Spleen (tissue), 11 donors: Measurements from ENCODE around the gene ELFN1. TPM values are rescaled to one million over a fixed set of nuclear protein-coding genes. Genes with fewer than 3 reads are reported as not detected.

ENCODE experiments used
- DNase-seq: peaks from one replicate; pipeline ENCODE4 v3.0.0-alpha.2; 2020
- H3K27ac ChIP-seq, 8 donors: fragments of 200-600 bp; sonication (generic) in 7 of 8; 1 replicate in 4 of 8; 2 replicates in 4 of 8; pipeline versions ENCODE4 v1.5.0 to v1.8.0; 2016 to 2021; ENCODE audit warnings: inconsistent platforms in 4 of 8, mild to moderate bottlenecking in 4 of 8, moderate library complexity in 1 of 8
- H3K27me3 ChIP-seq, 7 donors: fragments of 200-600 bp; sonication (generic) in 6 of 7; replicated peaks in 1 of 7; 1 replicate in 4 of 7; 2 replicates in 3 of 7; pipeline versions ENCODE4 v1.5.0 to v1.8.0; 2016 to 2021; ENCODE audit warnings: inconsistent platforms in 3 of 7, mild to moderate bottlenecking in 1 of 7
- H3K36me3 ChIP-seq, 6 donors: fragments of 200-600 bp; sonication (generic) in 5 of 6; 1 replicate in 4 of 6; 2 replicates in 2 of 6; pipeline versions ENCODE4 v1.5.0 to v1.8.0; 2016 to 2021; ENCODE audit warnings: inconsistent platforms in 2 of 6
- H3K4me1 ChIP-seq, 6 donors: fragments of 200-600 bp; sonication (generic) in 5 of 6; 1 replicate in 3 of 6; 2 replicates in 3 of 6; pipeline versions ENCODE4 v1.5.0 to v1.8.0; 2016 to 2021; ENCODE audit warnings: inconsistent platforms in 3 of 6
- H3K4me3 ChIP-seq, 8 donors: fragments of 200-600 bp; sonication (generic) in 7 of 8; 1 replicate in 4 of 8; 2 replicates in 4 of 8; pipeline versions ENCODE4 v1.5.0 to v1.8.0; 2016 to 2021; ENCODE audit warnings: inconsistent platforms in 4 of 8, mild to moderate bottlenecking in 4 of 8, moderate library complexity in 2 of 8
- H3K9me3 ChIP-seq, 8 donors: fragments of 200-600 bp; sonication (generic) in 7 of 8; 1 replicate in 4 of 8; 2 replicates in 4 of 8; pipeline versions ENCODE4 v1.5.0 to v1.8.0; 2016 to 2021; ENCODE audit warnings: inconsistent platforms in 4 of 8
- POLR2A ChIP-seq, 3 donors: fragments of 450-650 bp; IDR thresholded peaks; one replicate each; pipeline ENCODE4 v1.5.1; 2017; ENCODE audit warnings: antibody characterized with exemption in 3 of 3, mild to moderate bottlenecking in 1 of 3
- POLR2AphosphoS5 ChIP-seq, 3 donors: sonication (generic); formaldehyde crosslinking; IDR thresholded peaks; one replicate each; pipeline ENCODE4 v1.5.1; 2017; ENCODE audit warnings: antibody characterized with exemption in 3 of 3
- WGBS, 5 donors: extraction: QIAGEN DNeasy Blood & Tissue Kit in 3 of 5; methylation state at CpG; one replicate each; pipeline versions ENCODE4 v1.1.5 to v1.1.7; 2013 to 2018; 5-methylcytosine and 5-hydroxymethylcytosine counted together
- intact Hi-C: fragments of 100-400 bp; cut with DNase I; formaldehyde crosslinking; loops from one replicate; pipeline ENCODE4 v1.15.0; 2023; ENCODE audit warnings: low total_unique reads
- polyA plus RNA-seq, 3 donors: library from polyadenylated mRNA; stranded (reverse); fragments of 200-250 nt; gene quantifications; one replicate each; pipeline ENCODE4 v1.2.1, GENCODE V29; 2013
- total RNA-seq, 7 donors: library from RNA; depleted of rRNA in 3 of 7; stranded (reverse); fragments of >200 nt in 3 of 7; fragmentation: NEBNext Ultra II Directional in 4 of 7; extraction: Animal tissue kit (Norgen Biotek cat#: 25700) in 4 of 7; gene quantifications; one replicate each; pipeline versions ENCODE4 v1.1.0 to v1.2.1, GENCODE V29; 2016 to 2021
- TF ChIP-seq, protein P1 (sequence below), 11 experiments: fragments of 200-600 bp in 7 of 11; fragments of 450-650 bp in 4 of 11; sonication (generic) in 4 of 11; IDR thresholded peaks in 8 of 11; conservative IDR thresholded peaks in 3 of 11; 1 replicate in 7 of 11; 2 replicates in 4 of 11; pipeline versions ENCODE4 v1.4.0 to v1.8.0; 2016 to 2021; ENCODE audit warnings: antibody characterized with exemption in 11 of 11, inconsistent platforms in 4 of 11, mild to moderate bottlenecking in 1 of 11
- donor health status: healthy with polysubstance abuse.
- donor health status: DM: no; HTN: no; CAD: no; lungs with moderate emphysema.
- donor health status: DM: no; HTN: no; CAD: no.
- donor health status: Bipolar disorder and iron deficiency.
- donor health status: healthy.
- donor health status: DM: no; HTN: no; CAD: no.
- donor health status: DM: yes; HTN: yes; CAD: no.

The ELFN1 gene
- total and polyA plus RNA-seq, 10 donors = 0.22 to 3.9 (median 2.4) TPM

DNA sequence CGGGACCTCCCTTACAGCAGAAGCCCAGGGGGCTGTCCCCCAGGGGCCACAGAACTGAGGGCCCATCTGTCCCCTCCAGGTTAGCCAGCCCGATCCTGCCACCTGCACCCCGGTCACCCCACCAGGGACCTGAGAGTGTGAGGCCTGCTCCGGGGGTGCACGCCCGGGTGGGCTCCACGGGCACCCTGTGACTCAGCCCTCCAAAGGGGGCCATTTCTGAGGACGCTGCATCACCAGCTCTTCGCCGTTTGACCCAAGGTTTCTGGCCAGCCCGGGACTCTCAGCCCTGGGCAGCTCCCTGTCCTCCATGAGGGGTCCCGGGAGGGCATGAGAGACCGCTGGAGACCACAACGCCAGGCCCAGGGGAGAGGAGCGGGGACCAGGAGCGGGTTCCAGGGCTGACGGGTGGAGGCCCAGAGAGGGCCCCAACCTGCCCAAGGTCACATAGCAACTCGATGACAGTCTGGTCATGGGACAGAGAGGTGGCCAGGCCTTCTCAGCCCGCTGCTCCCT lies 79.3 kb downstream of the ELFN1 start:
- WGBS, 5 donors = 81 to 84% (median 83%) methylated on average over 18 to 19 of the region's 19 CpGs
- no peak for DNase-seq
- intact Hi-C loops = no loop called here
- Histone ChIP-seq H3K9me3 (no peaks in the 10 kb centered on the region), H3K27me3 (peaks cover 0 to 20% (median 0%) of the 10 kb centered on the region in 7 donors), H3K36me3 (peaks cover 0 to 9% (median 0%) of the 10 kb centered on the region in 6 donors), H3K27ac (no peak overlapping the region), H3K4me1 (peaks cover 0 to 17% (median 3%) of the 10 kb centered on the region in 6 donors), H3K4me3 (no peak overlapping the region)
- TF ChIP-seq, protein P1, sequence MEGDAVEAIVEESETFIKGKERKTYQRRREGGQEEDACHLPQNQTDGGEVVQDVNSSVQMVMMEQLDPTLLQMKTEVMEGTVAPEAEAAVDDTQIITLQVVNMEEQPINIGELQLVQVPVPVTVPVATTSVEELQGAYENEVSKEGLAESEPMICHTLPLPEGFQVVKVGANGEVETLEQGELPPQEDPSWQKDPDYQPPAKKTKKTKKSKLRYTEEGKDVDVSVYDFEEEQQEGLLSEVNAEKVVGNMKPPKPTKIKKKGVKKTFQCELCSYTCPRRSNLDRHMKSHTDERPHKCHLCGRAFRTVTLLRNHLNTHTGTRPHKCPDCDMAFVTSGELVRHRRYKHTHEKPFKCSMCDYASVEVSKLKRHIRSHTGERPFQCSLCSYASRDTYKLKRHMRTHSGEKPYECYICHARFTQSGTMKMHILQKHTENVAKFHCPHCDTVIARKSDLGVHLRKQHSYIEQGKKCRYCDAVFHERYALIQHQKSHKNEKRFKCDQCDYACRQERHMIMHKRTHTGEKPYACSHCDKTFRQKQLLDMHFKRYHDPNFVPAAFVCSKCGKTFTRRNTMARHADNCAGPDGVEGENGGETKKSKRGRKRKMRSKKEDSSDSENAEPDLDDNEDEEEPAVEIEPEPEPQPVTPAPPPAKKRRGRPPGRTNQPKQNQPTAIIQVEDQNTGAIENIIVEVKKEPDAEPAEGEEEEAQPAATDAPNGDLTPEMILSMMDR (IDR thresholded peaks at IDR 0.05 in 8 of 11, conservative IDR thresholded peaks at IDR 0.05 in 3 of 11) = no peak
- TF ChIP-seq POLR2A (IDR thresholded peaks at IDR 0.05) (no peak), POLR2AphosphoS5 (IDR thresholded peaks at IDR 0.05) (no peak)

DNA sequence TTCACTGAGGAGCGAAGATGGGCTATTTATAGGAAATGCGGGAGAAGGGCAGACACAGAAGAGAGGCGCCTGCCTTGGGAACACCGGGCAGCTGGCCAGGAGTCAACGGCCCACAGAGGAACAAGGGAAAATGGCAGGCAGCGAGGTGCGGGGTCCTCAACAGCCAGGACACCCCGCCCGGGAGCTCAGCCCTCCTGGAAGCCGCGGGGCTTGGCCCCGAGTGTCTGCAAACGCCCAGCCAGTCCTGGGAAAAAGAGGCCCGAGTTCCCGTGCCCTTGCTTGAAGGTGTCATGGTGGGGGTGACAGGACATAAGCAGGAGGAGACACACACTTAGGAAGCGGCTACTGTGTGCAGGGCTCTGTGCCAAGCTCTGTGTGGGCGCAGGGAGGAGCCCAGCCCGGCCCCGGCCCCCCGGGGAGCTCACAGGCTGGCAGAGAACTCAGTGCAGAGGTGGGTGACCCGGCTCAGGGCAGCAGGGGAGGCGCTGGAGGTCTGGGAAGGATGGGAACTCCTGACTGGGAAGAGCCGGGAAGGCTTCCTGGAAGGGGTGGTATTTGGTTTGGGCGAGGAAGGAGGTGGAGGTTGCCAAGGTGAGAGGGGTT lies 79.9 kb downstream of the ELFN1 start:
- DNase-seq = no peak
- WGBS, 5 donors = 53 to 75% (median 67%) methylated on average over 23 to 24 of the region's 24 CpGs
- H3K27ac ChIP-seq = no peak overlapping the region
- peaks cover 0 to 17% (median 3%) of the 10 kb centered on the region in 6 donors for H3K4me1 ChIP-seq
- no peaks in the 10 kb centered on the region for H3K9me3 ChIP-seq
- peaks cover 0 to 20% (median 0%) of the 10 kb centered on the region in 7 donors for H3K27me3 ChIP-seq
- H3K36me3 ChIP-seq = peaks cover 0 to 9% (median 0%) of the 10 kb centered on the region in 6 donors
- TF ChIP-seq POLR2A (IDR thresholded peaks at IDR 0.05) (no peak), POLR2AphosphoS5 (IDR thresholded peaks at IDR 0.05) (no peak)
- TF ChIP-seq, protein P1 (IDR thresholded peaks at IDR 0.05 in 8 of 11, conservative IDR thresholded peaks at IDR 0.05 in 3 of 11) = no peak
- intact Hi-C loops = no loop called here
- no peak overlapping the region for H3K4me3 ChIP-seq

DNA sequence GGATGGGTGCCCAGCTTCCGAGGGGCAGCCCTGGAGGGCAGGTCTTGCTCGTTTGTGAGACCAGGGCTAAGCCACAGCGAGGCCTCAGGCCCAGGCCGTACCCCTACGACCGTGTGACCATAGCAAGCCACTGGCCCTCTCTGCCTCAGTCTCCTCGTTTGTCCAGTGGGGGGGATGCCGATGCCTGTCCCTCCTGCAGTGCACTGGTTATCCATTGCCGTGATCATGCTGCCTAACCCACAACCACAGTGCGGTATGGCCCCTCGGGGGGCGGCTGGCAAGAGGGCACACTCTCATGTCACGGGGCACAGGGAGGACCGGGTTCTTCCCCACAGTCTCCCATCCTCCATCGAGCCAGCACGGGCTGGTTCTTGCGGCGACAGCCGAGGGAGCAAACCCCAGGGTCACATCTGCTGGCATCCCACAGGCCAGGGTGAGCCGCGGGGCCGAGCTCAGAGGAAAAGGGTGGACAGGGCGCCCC lies 80.5 kb downstream of the ELFN1 start:
- no peak overlapping the region for H3K4me3 ChIP-seq
- no peaks in the 10 kb centered on the region for H3K9me3 ChIP-seq
- no peak for TF ChIP-seq POLR2A (IDR thresholded peaks at IDR 0.05)
- TF ChIP-seq, protein P1 (IDR thresholded peaks at IDR 0.05 in 8 of 11, conservative IDR thresholded peaks at IDR 0.05 in 3 of 11) = no peak
- TF ChIP-seq POLR2AphosphoS5 (IDR thresholded peaks at IDR 0.05) = no peak
- H3K4me1 ChIP-seq = peaks cover 0 to 17% (median 3%) of the 10 kb centered on the region in 6 donors
- peaks cover 0 to 3% (median 0%) of the 10 kb centered on the region in 6 donors for H3K36me3 ChIP-seq
- DNase-seq = peak; percentile 68
- intact Hi-C loops = no loop called here
- H3K27me3 ChIP-seq = peaks cover 0 to 20% (median 0%) of the 10 kb centered on the region in 7 donors
- 83 to 89% (median 88%) methylated on average over 16 to 23 of the region's 23 CpGs for WGBS, 5 donors
- no peak overlapping the region for H3K27ac ChIP-seq

DNA sequence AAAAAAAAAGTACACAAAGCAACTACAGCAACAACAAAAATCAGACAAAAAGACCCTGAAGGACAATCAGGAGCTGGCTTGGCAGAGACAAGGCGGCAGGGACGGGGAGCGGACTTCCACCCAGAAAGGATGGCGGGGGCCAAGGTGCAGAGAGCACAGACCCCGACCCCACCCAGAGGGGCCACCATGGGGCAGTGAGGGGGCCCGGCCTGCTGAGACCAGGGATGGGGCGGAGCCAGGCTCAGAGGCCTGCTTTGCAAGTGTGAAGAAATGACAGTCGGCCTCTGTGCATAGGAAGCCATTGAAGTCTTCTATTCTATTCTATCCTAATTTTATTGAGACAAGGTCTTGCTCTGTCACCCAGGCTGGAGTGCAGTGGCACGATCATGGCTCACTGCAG lies 82.0 kb downstream of the ELFN1 start:
- 87 to 97% (median 91%) methylated on average over 9 of the region's 9 CpGs for WGBS, 5 donors
- H3K4me1 ChIP-seq = peaks cover 0 to 17% (median 3%) of the 10 kb centered on the region in 6 donors
- H3K27me3 ChIP-seq = peaks cover 0 to 25% (median 0%) of the 10 kb centered on the region in 7 donors
- TF ChIP-seq, protein P1 (IDR thresholded peaks at IDR 0.05 in 8 of 11, conservative IDR thresholded peaks at IDR 0.05 in 3 of 11) = no peak
- no peak for TF ChIP-seq POLR2A (IDR thresholded peaks at IDR 0.05)
- no peak for TF ChIP-seq POLR2AphosphoS5 (IDR thresholded peaks at IDR 0.05)
- H3K36me3 ChIP-seq = no peaks in the 10 kb centered on the region
- intact Hi-C loops = no loop called here
- H3K9me3 ChIP-seq = no peaks in the 10 kb centered on the region
- no peak overlapping the region for H3K27ac ChIP-seq
- DNase-seq = peak; percentile 56
- no peak overlapping the region for H3K4me3 ChIP-seq
